HepG2 (cell line): ENCODE results near the gene P2RY6. TPM values are rescaled to one million over a fixed set of nuclear protein-coding genes. Genes with fewer than 3 reads are reported as not detected.
A peak's percentile ranks its signal among the peaks of the same experiment; 100 is the strongest.

ENCODE experiments used
- BRCA1 ChIP-seq: sonication (generic); formaldehyde crosslinking; IDR thresholded peaks from 2 replicates; pipeline ENCODE4 v1.4.0; 2020; ENCODE audit warnings: missing genetic modification reagents
- HOXA5 ChIP-seq: sonication (generic); formaldehyde crosslinking; IDR thresholded peaks from 2 replicates; pipeline ENCODE4 v1.4.0; 2020; ENCODE audit warnings: missing genetic modification reagents
- MAFK ChIP-seq, 2 experiments: IDR thresholded peaks in 1 of 2; conservative IDR thresholded peaks in 1 of 2; 2 replicates each; pipeline ENCODE4 v1.6.1; 2011; ENCODE audit warnings: improper control_type of control experiment in 2 of 2, low read length in 2 of 2
- MED1 ChIP-seq: sonication (generic); formaldehyde crosslinking; IDR thresholded peaks from 2 replicates; pipeline ENCODE4 v1.4.0; 2020; ENCODE audit warnings: missing genetic modification reagents
- MTF1 ChIP-seq: sonication (generic); formaldehyde crosslinking; IDR thresholded peaks from 2 replicates; pipeline ENCODE4 v1.5.0; 2020; ENCODE audit warnings: missing genetic modification reagents
- MTF2 ChIP-seq: sonication (generic); formaldehyde crosslinking; IDR thresholded peaks from 2 replicates; pipeline ENCODE4 v1.5.0; 2020; ENCODE audit warnings: missing genetic modification reagents, borderline replicate concordance
- NFATC3 ChIP-seq: sonication (generic); formaldehyde crosslinking; IDR thresholded peaks from 2 replicates; pipeline ENCODE4 v1.5.1; 2020; ENCODE audit warnings: mild to moderate bottlenecking, missing genetic modification reagents
- XBP1 ChIP-seq: sonication (generic); formaldehyde crosslinking; IDR thresholded peaks from 2 replicates; pipeline ENCODE4 v1.5.0; 2020; ENCODE audit warnings: missing genetic modification reagents
- ZBTB8A ChIP-seq: sonication (generic); formaldehyde crosslinking; IDR thresholded peaks from 2 replicates; pipeline ENCODE4 v1.4.0; 2020; ENCODE audit warnings: mild to moderate bottlenecking, low read depth, missing genetic modification reagents, borderline replicate concordance
- ZNF101 ChIP-seq: sonication (generic); formaldehyde crosslinking; IDR thresholded peaks from 2 replicates; pipeline ENCODE4 v1.4.0; 2020; ENCODE audit warnings: mild to moderate bottlenecking, low read depth, missing genetic modification reagents, borderline replicate concordance
- ZNF256 ChIP-seq: sonication (generic); formaldehyde crosslinking; conservative IDR thresholded peaks from 2 replicates; pipeline ENCODE4 v1.4.0; 2020; ENCODE audit warnings: missing genetic modification reagents
- ZNF292 ChIP-seq: sonication (generic); formaldehyde crosslinking; IDR thresholded peaks from 2 replicates; pipeline ENCODE4 v1.8.1; 2022; ENCODE audit warnings: mild to moderate bottlenecking, low read depth, missing genetic modification reagents, borderline replicate concordance
- ZNF709 ChIP-seq: sonication (generic); formaldehyde crosslinking; IDR thresholded peaks from 2 replicates; pipeline ENCODE4 v1.5.0; 2020; ENCODE audit warnings: mild to moderate bottlenecking, missing genetic modification reagents
- polyA plus RNA-seq, 8 experiments: library from polyadenylated mRNA; depleted of rRNA in 3 of 8; stranded (reverse) in 7 of 8; unstranded in 1 of 8; fragments of >200 nt; fragmentation: Illumina TruSeq in 4 of 8; extraction: Trizol in 4 of 8; gene quantifications; 2 replicates each; pipeline versions ENCODE4 v1.2.1 to v1.2.3, GENCODE V29; 2011 to 2016; ENCODE audit warnings: low read depth in 4 of 8, missing spikeins in 1 of 8, mixed read lengths in 1 of 8; ENCODE audit not compliant: insufficient read depth in 1 of 8
- total RNA-seq, 5 experiments: library from RNA; depleted of rRNA; stranded (reverse); fragments of >200 nt; fragmentation: Illumina TruSeq; extraction: Trizol; gene quantifications; 2 replicates each; pipeline ENCODE4 v1.2.3, GENCODE V29; 2016; ENCODE audit warnings: low read depth in 1 of 5
- TF ChIP-seq, protein P1 (sequence below): sonication (generic); formaldehyde crosslinking; IDR thresholded peaks from 2 replicates; pipeline ENCODE4 v1.4.0; 2020; ENCODE audit warnings: missing genetic modification reagents, borderline replicate concordance
- TF ChIP-seq, protein P2 (sequence below): sonication (generic); formaldehyde crosslinking; IDR thresholded peaks from 2 replicates; pipeline ENCODE4 v1.8.0; 2022; ENCODE audit warnings: missing genetic modification reagents, low read depth, mild to moderate bottlenecking, borderline replicate concordance
- TF ChIP-seq, protein P3 (sequence below), 2 experiments: sonication (generic) in 1 of 2; formaldehyde crosslinking in 1 of 2; IDR thresholded peaks; 2 replicates each; pipeline versions ENCODE4 v1.4.0 to v1.6.1; 2016 to 2020; ENCODE audit warnings: borderline replicate concordance in 1 of 2, low read depth in 1 of 2, mild to moderate bottlenecking in 1 of 2, missing genetic modification reagents in 1 of 2
- TF ChIP-seq, protein P4 (sequence below): sonication (generic); formaldehyde crosslinking; IDR thresholded peaks from 2 replicates; pipeline ENCODE4 v1.4.0; 2020; ENCODE audit warnings: missing genetic modification reagents

The P2RY6 gene
- total and polyA plus RNA-seq, 2 of the 13 experiments (the other 11 are each of a cell fraction or from before 2014, with no cell fraction given), result 0.09 to 0.29 TPM

DNA sequence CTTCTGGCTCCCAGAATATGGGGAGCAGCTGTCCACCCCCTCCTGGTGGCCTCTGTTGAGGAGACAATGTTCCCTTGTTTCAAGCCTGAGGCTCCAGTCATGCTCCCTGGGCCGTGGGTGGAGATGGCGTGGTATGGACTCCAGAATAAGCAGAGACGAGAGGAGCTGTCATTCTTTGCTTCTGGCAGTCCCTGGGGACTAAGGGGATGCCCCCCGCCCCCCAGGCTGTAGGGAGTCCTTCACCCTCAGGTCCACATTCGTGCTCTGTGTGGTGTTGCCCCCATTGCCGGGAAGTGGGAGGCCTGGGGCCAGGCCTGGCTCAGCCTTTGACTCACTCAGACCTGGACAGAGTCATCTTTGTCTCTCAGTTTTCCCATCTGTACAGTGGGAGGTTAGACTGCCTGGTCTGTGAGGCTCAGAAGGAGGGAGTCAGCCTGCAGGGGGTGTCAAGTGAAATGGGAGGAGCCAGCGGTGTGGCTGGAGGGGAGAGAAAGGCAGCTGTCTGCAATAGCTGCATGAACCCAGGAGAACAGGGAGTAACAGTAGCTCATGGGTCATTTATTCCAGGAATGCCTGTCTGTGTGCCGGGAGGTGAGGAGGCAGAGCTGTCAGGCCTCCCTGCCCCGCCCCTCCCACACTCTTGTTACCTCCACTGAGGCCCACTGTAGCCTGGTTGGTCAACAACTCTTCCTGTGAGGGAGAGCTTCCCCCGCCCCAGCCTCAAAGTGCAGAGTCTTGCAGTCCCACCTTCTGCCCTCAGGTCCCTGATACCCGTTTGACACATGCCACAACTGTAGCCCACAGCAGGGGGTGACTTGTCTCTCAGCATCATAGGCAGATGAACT lies 42.2 kb downstream of the P2RY6 start (continued):
- TF ChIP-seq HOXA5 (no peak; the same call in 1 of the 2 replicates), MAFK (conservative IDR thresholded peaks at IDR 0.05 in 1 of 2, IDR thresholded peaks at IDR 0.05 in 1 of 2; ENCODE audit: low read length in 2 of 2) (no peak), ZNF101 (no peak), ZNF709 (no peak), ZBTB8A (no peak), ZNF256 (CRISPR knock-in tag) (no peak), MTF2 (CRISPR knock-in tag) (no peak), MED1 (CRISPR knock-in tag) (peak; percentile 71), BRCA1 (CRISPR knock-in tag) (no peak), XBP1 (no peak), ZNF292 (CRISPR knock-in tag) (peak; percentile 91), NFATC3 (CRISPR knock-in tag) (no peak), MTF1 (CRISPR knock-in tag) (no peak)
- TF ChIP-seq, protein P1, sequence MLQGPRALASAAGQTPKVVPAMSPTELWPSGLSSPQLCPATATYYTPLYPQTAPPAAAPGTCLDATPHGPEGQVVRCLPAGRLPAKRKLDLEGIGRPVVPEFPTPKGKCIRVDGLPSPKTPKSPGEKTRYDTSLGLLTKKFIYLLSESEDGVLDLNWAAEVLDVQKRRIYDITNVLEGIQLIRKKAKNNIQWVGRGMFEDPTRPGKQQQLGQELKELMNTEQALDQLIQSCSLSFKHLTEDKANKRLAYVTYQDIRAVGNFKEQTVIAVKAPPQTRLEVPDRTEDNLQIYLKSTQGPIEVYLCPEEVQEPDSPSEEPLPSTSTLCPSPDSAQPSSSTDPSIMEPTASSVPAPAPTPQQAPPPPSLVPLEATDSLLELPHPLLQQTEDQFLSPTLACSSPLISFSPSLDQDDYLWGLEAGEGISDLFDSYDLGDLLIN, result no peak
- TF ChIP-seq, protein P2, sequence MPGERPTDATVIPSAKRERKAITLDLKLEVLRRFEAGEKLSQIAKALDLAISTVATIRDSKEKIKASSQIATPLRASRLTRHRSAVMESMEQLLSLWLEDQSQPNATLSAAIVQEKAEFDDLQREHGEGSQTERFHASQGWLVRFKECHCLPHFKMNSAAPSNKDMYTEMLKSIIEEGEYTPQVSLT, result no peak
- TF ChIP-seq, protein P3, sequence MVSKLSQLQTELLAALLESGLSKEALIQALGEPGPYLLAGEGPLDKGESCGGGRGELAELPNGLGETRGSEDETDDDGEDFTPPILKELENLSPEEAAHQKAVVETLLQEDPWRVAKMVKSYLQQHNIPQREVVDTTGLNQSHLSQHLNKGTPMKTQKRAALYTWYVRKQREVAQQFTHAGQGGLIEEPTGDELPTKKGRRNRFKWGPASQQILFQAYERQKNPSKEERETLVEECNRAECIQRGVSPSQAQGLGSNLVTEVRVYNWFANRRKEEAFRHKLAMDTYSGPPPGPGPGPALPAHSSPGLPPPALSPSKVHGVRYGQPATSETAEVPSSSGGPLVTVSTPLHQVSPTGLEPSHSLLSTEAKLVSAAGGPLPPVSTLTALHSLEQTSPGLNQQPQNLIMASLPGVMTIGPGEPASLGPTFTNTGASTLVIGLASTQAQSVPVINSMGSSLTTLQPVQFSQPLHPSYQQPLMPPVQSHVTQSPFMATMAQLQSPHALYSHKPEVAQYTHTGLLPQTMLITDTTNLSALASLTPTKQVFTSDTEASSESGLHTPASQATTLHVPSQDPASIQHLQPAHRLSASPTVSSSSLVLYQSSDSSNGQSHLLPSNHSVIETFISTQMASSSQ (IDR thresholded peaks at IDR 0.05; ENCODE audit: low read depth), result no peak
- TF ChIP-seq, protein P3 (CRISPR knock-in tag; IDR thresholded peaks at IDR 0.05; ENCODE audit: borderline replicate concordance), result peak; percentile 38; the same call in 1 of the 2 replicates
- TF ChIP-seq, protein P4, sequence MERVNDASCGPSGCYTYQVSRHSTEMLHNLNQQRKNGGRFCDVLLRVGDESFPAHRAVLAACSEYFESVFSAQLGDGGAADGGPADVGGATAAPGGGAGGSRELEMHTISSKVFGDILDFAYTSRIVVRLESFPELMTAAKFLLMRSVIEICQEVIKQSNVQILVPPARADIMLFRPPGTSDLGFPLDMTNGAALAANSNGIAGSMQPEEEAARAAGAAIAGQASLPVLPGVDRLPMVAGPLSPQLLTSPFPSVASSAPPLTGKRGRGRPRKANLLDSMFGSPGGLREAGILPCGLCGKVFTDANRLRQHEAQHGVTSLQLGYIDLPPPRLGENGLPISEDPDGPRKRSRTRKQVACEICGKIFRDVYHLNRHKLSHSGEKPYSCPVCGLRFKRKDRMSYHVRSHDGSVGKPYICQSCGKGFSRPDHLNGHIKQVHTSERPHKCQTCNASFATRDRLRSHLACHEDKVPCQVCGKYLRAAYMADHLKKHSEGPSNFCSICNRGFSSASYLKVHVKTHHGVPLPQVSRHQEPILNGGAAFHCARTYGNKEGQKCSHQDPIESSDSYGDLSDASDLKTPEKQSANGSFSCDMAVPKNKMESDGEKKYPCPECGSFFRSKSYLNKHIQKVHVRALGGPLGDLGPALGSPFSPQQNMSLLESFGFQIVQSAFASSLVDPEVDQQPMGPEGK (CRISPR knock-in tag), result peak; percentile 80
